Hepatocyte (in vitro differentiated cells): ENCODE measurements around the gene SIGLEC5. TPM values are rescaled to one million over a fixed set of nuclear protein-coding genes. Genes with fewer than 3 reads are reported as not detected.

Source experiments
- DNase-seq: peaks from one replicate; pipeline ENCODE4 v3.0.0-alpha.2; 2016; ENCODE audit warnings: low spot score
- H2AFZ ChIP-seq: fragments of 200-600 bp; sonication (generic); 2 replicates; pipeline ENCODE4 v1.6.0; 2016; ENCODE audit warnings: antibody characterized with exemption, mild to moderate bottlenecking
- H3K27ac ChIP-seq: fragments of 200-600 bp; sonication (generic); 2 replicates; pipeline ENCODE4 v1.5.1; 2016; ENCODE audit warnings: mild to moderate bottlenecking
- H3K27me3 ChIP-seq: fragments of 200-600 bp; sonication (generic); 2 replicates; pipeline ENCODE4 v1.6.1; 2016
- H3K36me3 ChIP-seq: fragments of 200-600 bp; sonication (generic); replicated peaks from 2 replicates; pipeline ENCODE4 v1.5.1; 2016; ENCODE audit warnings: low read depth; ENCODE audit not compliant: insufficient read depth
- H3K4me1 ChIP-seq: fragments of 200-600 bp; sonication (generic); 2 replicates; pipeline ENCODE4 v1.5.1; 2016; ENCODE audit warnings: mild to moderate bottlenecking, moderate library complexity; ENCODE audit not compliant: insufficient read depth
- H3K4me2 ChIP-seq: fragments of 200-600 bp; sonication (generic); 2 replicates; pipeline ENCODE4 v1.6.0; 2016
- H3K4me3 ChIP-seq: fragments of 200-600 bp; sonication (generic); 2 replicates; pipeline ENCODE4 v1.5.1; 2016; ENCODE audit warnings: mild to moderate bottlenecking
- H3K79me2 ChIP-seq: fragments of 200-600 bp; sonication (generic); 2 replicates; pipeline ENCODE4 v1.6.0; 2017; ENCODE audit warnings: mild to moderate bottlenecking
- H3K9me2 ChIP-seq: fragments of 200-600 bp; sonication (generic); replicated peaks from 2 replicates; pipeline ENCODE4 v1.6.0; 2017; ENCODE audit warnings: mild to moderate bottlenecking; ENCODE audit not compliant: insufficient read depth
- H3K9me3 ChIP-seq: fragments of 200-600 bp; sonication (generic); 2 replicates; pipeline ENCODE4 v1.5.1; 2016; ENCODE audit warnings: low read depth, mild to moderate bottlenecking
- H4K20me1 ChIP-seq: fragments of 200-600 bp; sonication (generic); 2 replicates; pipeline ENCODE4 v1.6.0; 2016; ENCODE audit warnings: mild to moderate bottlenecking; ENCODE audit not compliant: insufficient read depth, poor library complexity, severe bottlenecking
- EZH2 ChIP-seq: fragments of 200-600 bp; sonication (generic); IDR thresholded peaks from 2 replicates; pipeline ENCODE4 v1.6.1; 2016; ENCODE audit warnings: antibody characterized with exemption, mild to moderate bottlenecking, borderline replicate concordance
- EZH2phosphoT487 ChIP-seq: fragments of 200-600 bp; sonication (generic); IDR thresholded peaks from one replicate; pipeline ENCODE4 v1.6.1; 2018; ENCODE audit warnings: antibody characterized with exemption, mild to moderate bottlenecking, low read depth, moderate library complexity; ENCODE audit not compliant: unreplicated experiment, severe bottlenecking
- WGBS: methylation state at CpG from one replicate; pipeline ENCODE4 v1.1.6; 2016; ENCODE audit warnings: low lambda C conversion rate; ENCODE audit errors: missing lambda C conversion rate; 5-methylcytosine and 5-hydroxymethylcytosine counted together
- polyA plus RNA-seq: library from polyadenylated mRNA; unstranded; fragments of >200 nt; fragmentation: Nextera tagmentation; extraction: Ambion mirVana; gene quantifications from 2 replicates; pipeline ENCODE4 v1.2.1, GENCODE V29; 2016
- total RNA-seq: library from RNA; depleted of rRNA; stranded (reverse); fragments of >200 nt; gene quantifications from 2 replicates; pipeline ENCODE4 v1.2.3, GENCODE V29; 2014
- TF ChIP-seq, protein P1 (sequence below): fragments of 200-600 bp; sonication (generic); IDR thresholded peaks from 2 replicates; pipeline ENCODE4 v1.5.1; 2016; ENCODE audit warnings: antibody characterized with exemption, mild to moderate bottlenecking; ENCODE audit not compliant: poor library complexity

The SIGLEC5 gene
- total and polyA plus RNA-seq, 2 experiments from 2014 or later = not detected

DNA sequence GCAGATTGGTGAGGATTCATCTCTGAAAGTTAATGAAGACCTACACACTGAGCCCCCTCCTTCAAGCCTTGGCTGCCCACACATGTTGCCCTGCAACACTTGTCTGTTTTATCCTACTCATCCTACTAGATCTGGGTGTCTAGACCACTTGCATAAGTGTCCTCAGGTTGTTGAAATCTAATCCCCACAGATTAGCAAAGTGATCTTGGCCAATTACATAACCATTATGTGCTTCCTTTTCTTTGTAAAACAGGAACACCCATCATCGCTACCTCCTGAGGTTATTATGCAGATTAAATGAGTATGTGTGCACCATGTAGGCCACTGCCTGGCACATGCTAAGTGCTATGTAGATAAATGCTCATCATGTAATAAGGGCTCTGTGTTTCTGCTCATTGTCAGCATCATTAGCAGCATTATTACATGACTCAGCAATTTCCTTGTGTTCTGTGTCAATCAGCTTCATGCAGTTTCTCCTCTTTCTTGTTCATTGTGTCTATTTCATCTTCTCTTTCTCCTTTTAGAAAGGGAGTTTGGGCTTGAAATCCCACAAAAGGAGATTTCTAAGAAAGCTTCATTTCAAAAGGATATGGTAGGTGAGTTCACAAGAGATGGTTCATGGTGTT is 44.0 kb downstream of the SIGLEC5 start:
- Histone ChIP-seq H4K20me1 (no peaks in the 10 kb centered on the region), H3K36me3 (no peaks in the 10 kb centered on the region)
- 82% methylated on average over 1 of the region's 1 CpG for WGBS

DNA sequence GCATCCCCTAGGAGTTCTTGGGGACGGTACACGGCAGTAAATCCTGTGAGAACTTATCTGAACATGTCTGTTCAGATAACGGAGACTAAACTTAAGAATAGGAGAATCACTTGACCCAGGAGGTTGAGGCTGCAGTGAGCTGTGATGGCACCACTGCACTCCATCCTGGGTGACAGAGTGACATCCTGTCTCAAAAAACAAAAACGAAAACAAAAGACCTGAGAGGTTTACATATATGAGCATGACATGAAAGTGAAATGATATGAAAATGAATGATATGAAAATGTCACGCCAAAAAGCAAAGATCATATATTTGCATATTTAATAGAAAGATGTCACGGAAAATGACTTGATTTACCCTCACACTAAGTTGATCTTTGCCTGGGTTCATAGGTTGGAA is 53.4 kb downstream of the SIGLEC5 start:
- 90% methylated on average over 6 of the region's 6 CpGs for WGBS
- H3K79me2 ChIP-seq = peaks cover 7% of the 10 kb centered on the region
- H3K9me3 ChIP-seq = no peaks in the 10 kb centered on the region
- no peaks in the 10 kb centered on the region for H4K20me1 ChIP-seq
- peaks cover 3% of the 10 kb centered on the region for H3K36me3 ChIP-seq
- H3K27ac ChIP-seq = no peak overlapping the region
- TF ChIP-seq EZH2 = no peak
- TF ChIP-seq, protein P1, sequence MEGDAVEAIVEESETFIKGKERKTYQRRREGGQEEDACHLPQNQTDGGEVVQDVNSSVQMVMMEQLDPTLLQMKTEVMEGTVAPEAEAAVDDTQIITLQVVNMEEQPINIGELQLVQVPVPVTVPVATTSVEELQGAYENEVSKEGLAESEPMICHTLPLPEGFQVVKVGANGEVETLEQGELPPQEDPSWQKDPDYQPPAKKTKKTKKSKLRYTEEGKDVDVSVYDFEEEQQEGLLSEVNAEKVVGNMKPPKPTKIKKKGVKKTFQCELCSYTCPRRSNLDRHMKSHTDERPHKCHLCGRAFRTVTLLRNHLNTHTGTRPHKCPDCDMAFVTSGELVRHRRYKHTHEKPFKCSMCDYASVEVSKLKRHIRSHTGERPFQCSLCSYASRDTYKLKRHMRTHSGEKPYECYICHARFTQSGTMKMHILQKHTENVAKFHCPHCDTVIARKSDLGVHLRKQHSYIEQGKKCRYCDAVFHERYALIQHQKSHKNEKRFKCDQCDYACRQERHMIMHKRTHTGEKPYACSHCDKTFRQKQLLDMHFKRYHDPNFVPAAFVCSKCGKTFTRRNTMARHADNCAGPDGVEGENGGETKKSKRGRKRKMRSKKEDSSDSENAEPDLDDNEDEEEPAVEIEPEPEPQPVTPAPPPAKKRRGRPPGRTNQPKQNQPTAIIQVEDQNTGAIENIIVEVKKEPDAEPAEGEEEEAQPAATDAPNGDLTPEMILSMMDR = no peak
- no peak for TF ChIP-seq EZH2phosphoT487
- no peak for DNase-seq
- no peak overlapping the region for H3K4me2 ChIP-seq
- no peaks in the 10 kb centered on the region for H3K4me1 ChIP-seq
- no peaks in the 10 kb centered on the region for H3K27me3 ChIP-seq
- H3K9me2 ChIP-seq = no peaks in the 10 kb centered on the region
- no peak overlapping the region for H2AFZ ChIP-seq
- H3K4me3 ChIP-seq = no peak overlapping the region

More for the DNA sequence above, 44.0 kb downstream of the SIGLEC5 start:
- Histone ChIP-seq H3K9me2 (no peaks in the 10 kb centered on the region), H2AFZ (no peak overlapping the region), H3K27ac (no peak overlapping the region), H3K4me3 (no peak overlapping the region), H3K79me2 (no peaks in the 10 kb centered on the region), H3K4me2 (no peak overlapping the region), H3K27me3 (no peaks in the 10 kb centered on the region), H3K4me1 (no peaks in the 10 kb centered on the region), H3K9me3 (peaks cover 6% of the 10 kb centered on the region)
- no peak for DNase-seq
- TF ChIP-seq EZH2 (no peak), EZH2phosphoT487 (no peak)
- TF ChIP-seq, protein P1 = no peak

DNA sequence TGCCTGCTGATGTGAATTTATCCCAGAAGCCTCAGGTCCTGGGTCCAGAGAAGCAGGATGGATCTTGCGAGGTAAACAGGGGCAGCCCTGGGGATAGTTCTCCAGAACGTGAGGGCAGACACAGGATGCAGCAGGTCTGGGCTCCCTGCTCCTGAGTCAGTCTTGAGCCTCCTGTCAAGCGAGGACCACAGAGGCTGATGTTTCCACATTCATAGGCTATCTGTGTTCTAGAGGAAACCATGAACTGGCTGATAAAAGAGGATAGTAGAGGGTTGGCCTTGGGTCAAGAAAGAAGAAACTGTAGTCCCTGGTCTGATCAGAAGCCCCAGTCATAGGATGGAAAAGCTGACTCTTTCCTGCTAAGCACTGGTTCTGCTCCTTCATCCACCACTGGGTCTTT is 56.9 kb downstream of the SIGLEC5 start:
- 90% methylated on average over 3 of the region's 3 CpGs for WGBS
- H3K9me2 ChIP-seq = no peaks in the 10 kb centered on the region
- H3K27me3 ChIP-seq = no peaks in the 10 kb centered on the region
- H3K4me1 ChIP-seq = no peaks in the 10 kb centered on the region
- no peak overlapping the region for H2AFZ ChIP-seq
- H3K9me3 ChIP-seq = no peaks in the 10 kb centered on the region
- DNase-seq = no peak
- H3K36me3 ChIP-seq = peaks cover 3% of the 10 kb centered on the region
- peaks cover 10% of the 10 kb centered on the region for H3K79me2 ChIP-seq
- no peak overlapping the region for H3K27ac ChIP-seq
- H4K20me1 ChIP-seq = no peaks in the 10 kb centered on the region
- H3K4me2 ChIP-seq = no peak overlapping the region
- H3K4me3 ChIP-seq = no peak overlapping the region
- TF ChIP-seq, protein P1 = no peak
- no peak for TF ChIP-seq EZH2
- TF ChIP-seq EZH2phosphoT487 = no peak
